ENCODE measurements around the gene SMC5.

SMC5 gene

GRCh38 chr9:70403166-70403565 is 144.4 kb downstream of the SMC5 start:
- in situ Hi-C loops (cut with MboI; ENCODE audit: low sequenced_read_pairs): no loop called here

GRCh38 chr9:70403618-70404025 is 144.8 kb downstream of the SMC5 start:
- in situ Hi-C loops (cut with MboI; ENCODE audit: low sequenced_read_pairs): no loop called here

DNA sequence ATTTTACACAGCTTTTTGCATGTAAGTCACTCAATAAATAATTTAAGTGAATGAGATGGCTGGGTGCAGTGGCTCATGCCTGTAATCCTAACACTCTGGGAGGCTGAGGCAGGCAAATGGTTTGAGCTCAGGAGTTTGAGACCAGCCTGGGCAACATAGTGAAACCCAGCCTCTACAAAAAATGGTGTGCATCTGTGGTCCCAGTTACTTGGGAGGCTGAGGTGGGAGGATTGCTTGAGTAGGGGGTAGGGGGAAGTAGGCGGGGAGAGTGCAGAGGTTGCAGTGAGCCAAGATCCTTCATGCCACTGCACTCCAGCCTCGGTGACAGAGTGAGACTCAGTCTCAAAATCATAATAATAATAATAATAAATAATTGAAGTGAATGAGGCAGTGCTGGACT is 145.5 kb downstream of the SMC5 start:
- in situ Hi-C loops (cut with MboI; ENCODE audit: low sequenced_read_pairs): no loop called here
